NCI-H2107 treated with DMSO at 0.1 percent for 48 hours (cell line): ENCODE data around the gene NPHP4.
"Not testable (repeated sequence)": the region's sequence is repeated elsewhere in the genome, so short reads cannot be mapped to it uniquely, and the experiment has no call there.

Experiments
- DNase-seq: peaks from one replicate; lab custom pipeline; 2025; ENCODE audit not compliant: unreplicated experiment; lab: John Stamatoyannopoulos, UW

The NPHP4 gene

DNA sequence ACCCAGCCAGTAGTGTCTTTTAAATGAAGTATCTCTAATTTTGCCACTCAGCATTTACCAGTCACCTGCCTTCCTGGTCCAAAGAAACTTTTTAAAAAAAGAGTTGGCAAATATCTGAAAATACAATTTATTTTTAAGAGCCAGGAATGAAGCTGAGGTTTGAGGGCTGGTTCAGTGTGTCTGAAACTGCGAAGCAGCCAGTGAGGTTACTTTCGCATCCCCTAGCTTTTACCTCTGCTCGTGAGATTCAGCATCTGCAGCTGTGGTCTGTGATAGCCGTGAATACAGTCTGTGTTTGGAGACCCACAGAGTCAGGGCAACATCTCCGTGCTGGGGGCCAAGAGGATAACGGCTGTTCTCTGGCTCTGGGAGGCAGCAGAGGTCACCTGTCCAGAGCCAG is 32.2 kb upstream of the NPHP4 start:
- no peak for DNase-seq

GRCh38 chr1:6023346-6023745 is 31.1 kb upstream of the NPHP4 start:
- no peak for DNase-seq

DNA sequence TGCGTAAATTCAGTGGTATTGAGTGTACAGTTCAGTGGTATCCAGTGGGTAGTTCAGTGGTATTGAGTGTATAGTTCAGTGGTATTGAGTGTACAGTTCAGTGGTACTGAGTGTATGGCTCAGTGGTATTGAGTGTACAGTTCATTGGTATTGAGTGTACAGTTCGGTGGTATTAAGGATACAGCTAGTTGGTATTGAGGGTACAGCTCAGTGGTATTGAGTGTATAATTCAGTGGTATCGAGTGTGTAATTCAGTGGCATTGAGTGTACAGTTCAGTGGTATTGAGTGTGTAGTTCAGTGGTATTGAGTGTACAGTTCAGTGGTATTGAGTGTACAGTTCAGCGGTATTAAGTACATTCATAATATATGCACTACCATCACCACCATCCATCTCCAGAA is 30.0 kb upstream of the NPHP4 start:
- DNase-seq = no peak

- no peak for DNase-seq
These were observed 27.1 kb upstream of the NPHP4 start for GRCh38 chr1:6019166-6019845.

- DNase-seq = not testable (repeated sequence)
These were observed 25.4 kb upstream of the NPHP4 start for GRCh38 chr1:6017654-6018053.

GRCh38 chr1:6016191-6016865 is 24.1 kb upstream of the NPHP4 start:
- no peak for DNase-seq

- DNase-seq = no peak
These were observed 22.1 kb upstream of the NPHP4 start for GRCh38 chr1:6014130-6014999.

GRCh38 chr1:6013491-6013890 is 21.3 kb upstream of the NPHP4 start:
- DNase-seq = no peak

GRCh38 chr1:6012529-6013318 is 20.5 kb upstream of the NPHP4 start:
- no peak for DNase-seq

DNA sequence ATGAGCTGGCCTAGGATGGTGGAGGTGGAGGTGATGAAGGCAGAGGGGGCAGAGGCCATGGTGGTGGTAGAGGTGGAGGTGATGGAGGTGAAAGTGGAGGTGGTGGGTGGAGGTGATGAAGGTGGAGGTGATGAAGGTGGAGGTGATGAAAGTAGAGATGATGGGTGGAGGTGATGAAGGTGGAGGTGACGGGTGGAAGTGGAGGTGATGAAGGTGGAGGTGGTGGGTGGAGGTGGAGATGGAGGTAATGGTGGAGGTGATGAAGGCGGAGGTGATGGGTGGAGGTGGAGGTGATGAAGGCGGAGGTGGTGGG is 19.7 kb upstream of the NPHP4 start:
- no peak for DNase-seq

- no peak for DNase-seq
These were observed 19.1 kb upstream of the NPHP4 start for GRCh38 chr1:6011161-6011945.

DNA sequence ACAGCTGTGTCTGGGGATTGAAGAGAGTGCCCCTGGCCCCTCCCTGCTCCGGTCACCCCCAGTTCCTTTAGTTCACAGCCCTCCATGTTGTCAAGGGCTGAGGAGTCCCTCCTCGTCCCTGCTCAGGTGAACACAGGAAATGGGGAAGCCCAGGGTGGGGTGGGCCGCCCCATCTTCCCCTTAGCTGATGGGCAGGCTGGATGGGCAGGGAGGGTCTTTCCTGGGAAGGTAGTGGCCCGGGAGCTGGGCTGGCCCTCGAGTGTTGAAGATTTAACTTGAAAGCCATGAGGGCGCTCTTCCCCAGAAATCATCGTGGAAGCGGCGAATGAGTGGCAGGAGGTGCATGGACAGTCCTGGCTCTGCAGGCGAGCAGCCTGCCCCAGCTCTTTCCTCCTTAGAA is 18.3 kb upstream of the NPHP4 start:
- DNase-seq = no peak

GRCh38 chr1:6009120-6010040 is 17.2 kb upstream of the NPHP4 start:
- DNase-seq = no peak

- no peak for DNase-seq
These were observed 16.5 kb upstream of the NPHP4 start for GRCh38 chr1:6008696-6009095.

DNA sequence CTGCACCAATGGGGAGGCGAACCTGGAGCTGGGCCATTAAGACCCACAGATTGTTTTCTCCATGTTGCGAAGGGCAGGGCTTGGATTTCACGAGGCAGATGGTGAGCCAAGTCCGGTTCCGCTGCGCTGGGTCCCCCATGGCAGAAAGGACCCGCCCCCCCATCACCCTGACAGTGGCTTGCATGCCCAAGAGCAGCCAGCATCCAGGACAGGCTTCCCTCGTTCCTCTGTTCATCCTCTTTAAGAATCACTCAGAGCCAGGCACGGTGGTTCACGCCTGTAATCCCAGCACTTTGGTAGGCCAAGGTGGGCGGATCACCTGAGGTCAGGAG is 15.8 kb upstream of the NPHP4 start:
- DNase-seq = no peak

- DNase-seq = no peak
These were observed 15.3 kb upstream of the NPHP4 start for GRCh38 chr1:6007318-6008083.

DNA sequence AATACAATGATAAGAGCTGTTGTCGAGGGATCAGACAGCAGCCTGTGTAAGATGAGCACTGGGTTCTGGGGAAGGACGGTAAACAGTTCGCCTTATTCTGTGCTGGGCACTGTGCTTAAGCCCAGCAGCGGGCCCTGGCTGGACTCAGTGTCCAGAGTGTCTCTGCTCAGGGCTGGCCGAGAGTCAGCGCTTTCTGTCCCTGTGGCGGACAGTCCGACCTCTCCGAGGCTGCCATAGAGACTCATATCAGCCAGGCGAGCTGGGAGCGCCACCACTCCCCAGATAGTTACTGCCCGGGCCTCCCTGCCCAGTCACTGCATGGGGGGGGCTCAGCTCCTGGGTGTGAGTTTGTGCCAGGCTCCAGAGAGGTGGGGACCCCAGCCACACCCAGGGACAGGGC is 14.7 kb upstream of the NPHP4 start:
- no peak for DNase-seq

DNA sequence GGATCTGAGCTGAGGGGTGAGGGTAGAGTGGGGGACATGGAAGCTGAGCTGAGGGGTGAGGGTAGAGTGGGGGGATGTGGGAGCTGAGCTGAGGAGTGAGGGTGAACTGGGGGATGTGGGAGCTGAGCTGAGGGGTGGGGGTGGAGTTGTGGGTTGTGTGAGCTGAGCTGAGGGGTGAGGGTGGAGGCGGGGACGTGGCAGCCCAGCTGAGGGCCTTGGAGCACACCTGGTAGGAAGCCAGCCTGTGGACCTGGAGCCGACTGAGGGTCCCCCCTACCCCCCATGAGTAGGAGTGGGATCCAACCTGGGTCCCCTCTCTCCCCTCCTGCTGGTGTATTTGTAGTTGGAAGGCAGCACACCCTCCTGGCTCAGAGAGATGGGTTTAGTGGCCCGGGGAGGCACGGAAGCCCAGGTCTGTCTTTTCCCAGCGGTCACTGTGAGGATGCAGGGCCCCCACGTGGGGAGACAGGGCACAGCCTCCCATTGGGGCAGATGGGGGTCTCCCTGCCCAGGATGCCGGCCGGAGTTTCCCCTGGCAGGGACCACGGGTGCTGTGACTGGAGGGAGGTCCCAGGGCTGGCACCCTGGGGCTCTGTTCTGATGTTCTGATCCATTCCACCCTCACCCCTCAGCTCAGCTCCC is 13.2 kb upstream of the NPHP4 start:
- DNase-seq = no peak
